IMR-90 (cell line): Measurements from ENCODE around the gene PPM1H. TPM values are rescaled to one million over a fixed set of nuclear protein-coding genes. Genes with fewer than 3 reads are reported as not detected.

Experiments used
- ATAC-seq: fragments of 200-7000 bp; cut with Tn5 transposase; 2 replicates; pipeline ENCODE4 v1.9.1; 2020; ENCODE audit warnings: low read depth, mild to moderate bottlenecking, moderate library complexity
- BruUV-seq: library from RNA; stranded (reverse); fragments of 400-500 nt; replicated peaks from 2 replicates; lab custom pipeline; 2021; lab: Mats Ljungman, UMichigan
- CTCF ChIA-PET: fragments of 300-600 bp; formaldehyde crosslinking; extraction: SDS; loops from one replicate; lab custom pipeline; 2021; ENCODE audit warnings: antibody characterized with exemption; lab: Yijun Ruan, JAX
- POLR2A ChIA-PET: fragments of 300-600 bp; sonication (Branson Sonifier 250); formaldehyde crosslinking; loops from one replicate; lab custom pipeline; 2022; ENCODE audit warnings: antibody characterized with exemption; ENCODE audit not compliant: unreplicated experiment; lab: Charles Lee
- DNase-seq: peaks from one replicate; pipeline ENCODE4 v3.0.0; 2013
- H2AFZ ChIP-seq: replicated peaks from 2 replicates; pipeline ENCODE3; 2013; ENCODE audit warnings: low read length, mild to moderate bottlenecking; ENCODE audit not compliant: poor library complexity
- H2AK5ac ChIP-seq: 2 replicates; pipeline ENCODE4 v1.6.1; 2013; ENCODE audit warnings: low read depth, low read length, inconsistent platforms
- H2AK9ac ChIP-seq: replicated peaks from 2 replicates; pipeline ENCODE3; 2013; ENCODE audit warnings: mild to moderate bottlenecking, low read depth, low read length, moderate library complexity; ENCODE audit not compliant: poor library complexity
- H2BK120ac ChIP-seq: 2 replicates; pipeline ENCODE4 v1.6.1; 2013; ENCODE audit warnings: low read depth, low read length, inconsistent platforms
- H2BK15ac ChIP-seq: 3 replicates; pipeline ENCODE4 v1.6.1; 2013; ENCODE audit warnings: low read depth, low read length, inconsistent platforms
- H2BK20ac ChIP-seq: 2 replicates; pipeline ENCODE4 v1.6.1; 2013; ENCODE audit warnings: low read depth, mild to moderate bottlenecking, inconsistent platforms, low read length, moderate library complexity
- H2BK5ac ChIP-seq: 2 replicates; pipeline ENCODE4 v1.6.1; 2013; ENCODE audit warnings: mild to moderate bottlenecking, low read depth, low read length, inconsistent platforms; ENCODE audit not compliant: poor library complexity, severe bottlenecking
- H3K14ac ChIP-seq: replicated peaks from 2 replicates; pipeline ENCODE4 v1.6.1; 2013; ENCODE audit warnings: low read depth, low read length, inconsistent platforms
- H3K18ac ChIP-seq: 2 replicates; pipeline ENCODE4 v1.6.1; 2013; ENCODE audit warnings: low read depth, low read length, control low read depth
- H3K23ac ChIP-seq: 2 replicates; pipeline ENCODE4 v1.6.1; 2013; ENCODE audit warnings: low read depth, low read length, inconsistent platforms
- H3K27ac ChIP-seq: 2 replicates; pipeline ENCODE4 v1.5.1; 2013; ENCODE audit warnings: mild to moderate bottlenecking, control low read depth, low read length; ENCODE audit not compliant: insufficient read depth
- H3K27me3 ChIP-seq: 2 replicates; pipeline ENCODE4 v1.6.1; 2013; ENCODE audit warnings: low read length; ENCODE audit not compliant: control insufficient read depth, insufficient read depth
- H3K36me3 ChIP-seq: 2 replicates; pipeline ENCODE4 v1.6.1; 2013; ENCODE audit warnings: low read length, mixed read lengths; ENCODE audit not compliant: control insufficient read depth, insufficient read depth
- H3K4ac ChIP-seq: 2 replicates; pipeline ENCODE4 v1.6.1; 2013; ENCODE audit warnings: low read depth, low read length, inconsistent platforms
- H3K4me1 ChIP-seq: 2 replicates; pipeline ENCODE4 v1.6.1; 2013; ENCODE audit warnings: low read length, mixed read lengths; ENCODE audit not compliant: control insufficient read depth, insufficient read depth
- H3K4me2 ChIP-seq: 2 replicates; pipeline ENCODE4 v1.6.1; 2013; ENCODE audit warnings: low read depth, mild to moderate bottlenecking, control low read depth, low read length, moderate library complexity
- H3K4me3 ChIP-seq: 2 replicates; pipeline ENCODE4 v1.5.1; 2013; ENCODE audit warnings: low read depth, mild to moderate bottlenecking, control low read depth, low read length, moderate library complexity; ENCODE audit not compliant: insufficient read depth
- H3K56ac ChIP-seq: 2 replicates; pipeline ENCODE4 v1.6.1; 2013; ENCODE audit warnings: low read length, inconsistent platforms; ENCODE audit not compliant: insufficient read depth; ENCODE audit errors: extremely low read depth
- H3K79me1 ChIP-seq, 2 experiments: 2 replicates each; pipeline ENCODE4 v1.6.1; 2013; ENCODE audit warnings: low read length in 2 of 2, inconsistent platforms in 1 of 2, low read depth in 1 of 2
- H3K9ac ChIP-seq: 2 replicates; pipeline ENCODE4 v1.6.1; 2013; ENCODE audit warnings: low read depth, low read length, control low read depth
- H3K9me1 ChIP-seq: 2 replicates; pipeline ENCODE4 v1.6.1; 2013; ENCODE audit warnings: low read length, inconsistent platforms; ENCODE audit not compliant: insufficient read depth
- H3K9me3 ChIP-seq: 2 replicates; pipeline ENCODE4 v1.6.1; 2013; ENCODE audit warnings: low read length; ENCODE audit not compliant: control insufficient read depth, insufficient read depth
- H4K20me1 ChIP-seq: 2 replicates; pipeline ENCODE4 v1.6.1; 2013; ENCODE audit warnings: low read length, inconsistent platforms; ENCODE audit not compliant: insufficient read depth
- H4K5ac ChIP-seq: 2 replicates; pipeline ENCODE4 v1.6.1; 2013; ENCODE audit warnings: mild to moderate bottlenecking, low read depth, low read length, control low read depth
- H4K8ac ChIP-seq, 2 experiments: 2 replicates each; pipeline ENCODE4 v1.6.1; 2013; ENCODE audit warnings: low read depth in 2 of 2, low read length in 2 of 2, control low read depth in 1 of 2, inconsistent platforms in 1 of 2
- H4K91ac ChIP-seq: 2 replicates; pipeline ENCODE4 v1.6.1; 2013; ENCODE audit warnings: low read depth, low read length, inconsistent platforms; ENCODE audit not compliant: insufficient read depth
- SMC3 ChIP-seq: fragments of 150-350 bp; IDR thresholded peaks from 2 replicates; pipeline ENCODE4 v1.6.1; 2016; ENCODE audit warnings: low read depth, mild to moderate bottlenecking, antibody characterized with exemption, low read length, moderate library complexity
- WGBS, 2 experiments: methylation state at CpG; one replicate each; pipeline versions ENCODE4 v1.1.5 to v1.1.7; 2013; ENCODE audit warnings: missing lambda C conversion rate in 2 of 2; ENCODE audit not compliant: insufficient read length in 1 of 2; ENCODE audit errors: extremely low coverage in 2 of 2; 5-methylcytosine and 5-hydroxymethylcytosine counted together
- dilution Hi-C: fragments of 300-500 bp; cut with HindIII; formaldehyde crosslinking; loops from one replicate; pipeline ENCODE4 v1.14.3; 2018; ENCODE audit warnings: low sequenced_read_pairs; ENCODE audit not compliant: unreplicated experiment
- in situ Hi-C: fragments of 300-500 bp; cut with MboI; formaldehyde crosslinking; loops from 3 replicates; pipeline ENCODE4 v1.14.3; 2019; ENCODE audit warnings: low sequenced_read_pairs, inconsistent platforms, mixed read lengths
- intact Hi-C: fragments of 100-400 bp; cut with micrococcal nuclease; formaldehyde crosslinking; loops from 2 replicates; pipeline ENCODE4 v1.10.0; 2022
- polyA plus RNA-seq, 3 experiments: library from polyadenylated mRNA; depleted of rRNA; stranded (reverse); fragments of >200 nt; gene quantifications; 2 replicates each; pipeline ENCODE4 v1.2.3, GENCODE V29; 2012; ENCODE audit warnings: low replicate concordance in 1 of 3
- total RNA-seq: library from RNA; depleted of rRNA; stranded (reverse); fragments of >200 nt; gene quantifications from 2 replicates; pipeline ENCODE4 v1.2.3, GENCODE V29; 2012

Gene PPM1H
- total and polyA plus RNA-seq, 2 of the 4 experiments (the other 2 are of a cell fraction), result 0.14 to 0.18 TPM

DNA sequence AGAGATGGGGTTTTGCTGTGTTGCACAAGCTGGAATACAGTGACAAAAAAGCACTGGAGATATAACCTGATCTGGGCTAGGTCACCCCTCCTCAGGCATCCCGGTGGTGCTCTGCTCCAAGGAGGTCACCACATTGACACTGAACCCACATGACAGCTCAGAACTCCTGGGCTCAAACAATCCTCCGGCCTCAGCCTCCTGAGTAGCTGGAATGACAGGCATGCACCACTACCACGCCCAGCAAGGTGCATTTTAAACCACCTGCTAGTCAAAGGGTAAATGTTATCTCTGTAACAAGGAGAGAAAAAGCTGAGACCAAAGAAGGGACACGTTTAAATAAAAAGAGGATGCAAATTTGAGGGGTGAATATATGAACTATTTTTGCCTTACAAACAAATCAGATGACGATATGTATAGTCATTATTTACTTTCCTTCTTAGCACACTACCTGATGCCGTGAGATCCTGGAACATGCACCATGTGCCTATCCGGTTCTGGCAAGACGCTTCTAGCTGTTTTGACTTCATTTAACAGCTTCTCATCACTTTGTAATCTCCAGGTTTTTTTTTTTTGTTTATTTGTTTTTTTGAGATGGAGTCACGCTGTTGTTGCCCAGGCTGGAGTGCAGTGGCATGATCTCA, 135.1 kb downstream of the PPM1H start:
- H2BK5ac ChIP-seq, result no peak overlapping the region
- no peak overlapping the region for H3K23ac ChIP-seq
- no peaks in the 10 kb centered on the region for H3K27me3 ChIP-seq
- H3K4me2 ChIP-seq, result no peak overlapping the region
- intact Hi-C loops (loop anchor here (1.0 to 10.0 kb wide), 4 partner anchors 219 to 535 kb away; partner anchors contain the start of gene USP15), in situ Hi-C loops (loop anchor here (5.0 to 10.0 kb wide), 2 partner anchors 363 to 535 kb away; partner anchors contain the start of gene USP15), dilution Hi-C loops (loop anchor here (25.0 kb wide), 1 partner anchor 213 kb away; no protein-coding TSS in a partner anchor)
- H3K4ac ChIP-seq, result no peak overlapping the region
- no peaks in the 10 kb centered on the region for H3K9me1 ChIP-seq
- H4K5ac ChIP-seq, result no peak overlapping the region
- H2AFZ ChIP-seq, result no peak overlapping the region
- H3K14ac ChIP-seq, result no peak overlapping the region
- ATAC-seq (no peak), DNase-seq (no peak)
- H2BK120ac ChIP-seq, result no peak overlapping the region
- H3K79me1 ChIP-seq, result no peaks in the 10 kb centered on the region
- no peak overlapping the region for H4K8ac ChIP-seq
- CTCF ChIA-PET, result interaction anchor here (0.6 to 2.1 kb wide), 10 partner anchors 13 to 364 kb away, joined by 3 to 8 read pairs (median 4); no protein-coding TSS in a partner anchor
- no peak overlapping the region for H4K91ac ChIP-seq
- no peak overlapping the region for H3K18ac ChIP-seq
- H2AK9ac ChIP-seq, result no peak overlapping the region
- no TSS peak for BruUV-seq
- POLR2A ChIA-PET, result no interaction called here
- no peak overlapping the region for H3K9ac ChIP-seq
- H2AK5ac ChIP-seq, result no peak overlapping the region
- H3K36me3 ChIP-seq, result no peaks in the 10 kb centered on the region
- no peak overlapping the region for H3K56ac ChIP-seq
- no peak overlapping the region for H3K27ac ChIP-seq
- H2BK20ac ChIP-seq, result no peak overlapping the region
- no peaks in the 10 kb centered on the region for H4K20me1 ChIP-seq
- WGBS, 2 experiments, result no CpG with 5 or more reads among the region's 9 CpGs
- no peak overlapping the region for H2BK15ac ChIP-seq
- TF ChIP-seq SMC3, result no peak
- no peak overlapping the region for H3K4me3 ChIP-seq
- no peaks in the 10 kb centered on the region for H3K9me3 ChIP-seq
- no peaks in the 10 kb centered on the region for H3K4me1 ChIP-seq
